ENCODE results near the gene CD40.

CD40 gene

DNA sequence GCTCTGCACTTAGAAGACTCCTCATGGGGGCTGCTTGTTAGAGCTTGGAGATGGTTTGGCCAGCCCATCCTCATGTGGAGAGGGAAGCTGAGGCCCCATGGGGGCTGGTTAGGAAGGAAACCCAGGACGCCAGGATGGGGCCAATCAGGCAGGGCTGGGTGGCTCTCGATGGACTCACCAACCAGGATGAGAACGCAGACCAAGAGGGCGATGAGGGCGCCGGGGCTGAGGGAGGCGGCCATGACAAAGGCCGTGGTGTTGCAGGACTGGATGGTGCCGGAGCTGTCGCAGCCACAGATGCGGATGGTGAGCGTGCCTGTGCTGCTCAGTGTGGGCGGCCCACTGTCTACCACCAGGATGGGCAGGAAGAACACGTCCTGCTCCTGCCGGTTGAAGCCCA lies 59.7 kb downstream of the CD40 start:
- H3K27me3 ChIP-seq (ENCODE audit: insufficient read depth, low read length, poor library complexity): peaks cover 12% of the 10 kb centered on the region
- no peak for ATAC-seq (ENCODE audit: insufficient read depth, low read depth)

GRCh38 chr20:46178891-46179290 lies 60.8 kb downstream of the CD40 start:
- H3K27me3 ChIP-seq (ENCODE audit: insufficient read depth, low read length, poor library complexity): peaks cover 12% of the 10 kb centered on the region

More for the DNA sequence above, 59.7 kb downstream of the CD40 start:
- no peaks in the 10 kb centered on the region for H3K4me1 ChIP-seq (ENCODE audit: insufficient read depth, low read length)
- H3K79me2 ChIP-seq (ENCODE audit: insufficient read depth, low read length): no peaks in the 10 kb centered on the region
- no peaks in the 10 kb centered on the region for H3K36me3 ChIP-seq (ENCODE audit: insufficient read depth, low read length)
- no peak overlapping the region for H3K4me2 ChIP-seq (ENCODE audit: insufficient read depth, low read length)
- H3K9ac ChIP-seq (ENCODE audit: low read depth, low read length): no peak overlapping the region
- no peak for DNase-seq
- TF ChIP-seq CTCF (IDR thresholded peaks at IDR 0.05; ENCODE audit: borderline replicate concordance, extremely low read depth, low read length, poor library complexity, severe bottlenecking): no peak
- TF ChIP-seq EZH2 (IDR thresholded peaks at IDR 0.05; ENCODE audit: borderline replicate concordance, low read depth, low read length, severe bottlenecking): no peak
- peaks cover 7% of the 10 kb centered on the region for H4K20me1 ChIP-seq (ENCODE audit: insufficient read depth, low read length)
- H3K9me3 ChIP-seq (ENCODE audit: insufficient read depth, low read length, severe bottlenecking): no peaks in the 10 kb centered on the region
- no peak overlapping the region for H3K4me3 ChIP-seq (ENCODE audit: low read depth in 1 of 2, low read length in 2 of 2)
- H2AFZ ChIP-seq (ENCODE audit: low read depth, low read length): no peak overlapping the region
- no peak overlapping the region for H3K27ac ChIP-seq (ENCODE audit: low read length)

More at GRCh38 chr20:46178891-46179290, 60.8 kb downstream of the CD40 start:
- H3K27ac ChIP-seq (ENCODE audit: low read length): no peak overlapping the region
- no peaks in the 10 kb centered on the region for H3K36me3 ChIP-seq (ENCODE audit: insufficient read depth, low read length)
- H3K4me2 ChIP-seq (ENCODE audit: insufficient read depth, low read length): no peak overlapping the region
- H3K4me1 ChIP-seq (ENCODE audit: insufficient read depth, low read length): no peaks in the 10 kb centered on the region
- H3K79me2 ChIP-seq (ENCODE audit: insufficient read depth, low read length): no peaks in the 10 kb centered on the region
- H4K20me1 ChIP-seq (ENCODE audit: insufficient read depth, low read length): peaks cover 7% of the 10 kb centered on the region
- no peaks in the 10 kb centered on the region for H3K9me3 ChIP-seq (ENCODE audit: insufficient read depth, low read length, severe bottlenecking)
- ATAC-seq (ENCODE audit: insufficient read depth, low read depth): no peak
- H2AFZ ChIP-seq (ENCODE audit: low read depth, low read length): no peak overlapping the region
- no peak overlapping the region for H3K4me3 ChIP-seq (ENCODE audit: low read depth in 1 of 2, low read length in 2 of 2)
- TF ChIP-seq CTCF (IDR thresholded peaks at IDR 0.05; ENCODE audit: borderline replicate concordance, extremely low read depth, low read length, poor library complexity, severe bottlenecking) (no peak), EZH2 (IDR thresholded peaks at IDR 0.05; ENCODE audit: borderline replicate concordance, low read depth, low read length, severe bottlenecking) (no peak)
- H3K9ac ChIP-seq (ENCODE audit: low read depth, low read length): no peak overlapping the region
- DNase-seq: no peak
